HEK293 (cell line): Measurements from ENCODE around the gene EIPR1.

Source experiments
- CTCF ChIA-PET: fragments of 350-600 bp; formaldehyde crosslinking; extraction: SDS; loops from one replicate; lab custom pipeline; 2021; ENCODE audit warnings: antibody characterized with exemption; lab: Yijun Ruan, JAX
- POLR2A ChIA-PET: fragments of 300-600 bp; formaldehyde crosslinking; extraction: SDS; loops from one replicate; lab custom pipeline; 2020; ENCODE audit warnings: antibody characterized with exemption, inconsistent platforms; lab: Yijun Ruan, JAX
- H3K27ac ChIP-seq: fragments of 200-500 bp; sonication (Bioruptor generic); 2 replicates; pipeline ENCODE4 v1.5.1; 2014; ENCODE audit warnings: low read depth, low read length, control low read depth, inconsistent platforms; ENCODE audit errors: extremely low read depth
- H3K36me3 ChIP-seq, 2 experiments: fragments of 200-500 bp in 1 of 2; sonication (Bioruptor generic) in 1 of 2; 1 replicate in 1 of 2; 2 replicates in 1 of 2; pipeline ENCODE4 v1.5.1; 2014 to 2017; ENCODE audit warnings: inconsistent platforms in 2 of 2, low read length in 2 of 2; ENCODE audit not compliant: control insufficient read depth in 2 of 2, insufficient read depth in 1 of 2
- H3K4me1 ChIP-seq: fragments of 200-500 bp; sonication (Bioruptor generic); 2 replicates; pipeline ENCODE4 v1.5.1; 2014; ENCODE audit warnings: mild to moderate bottlenecking, low read length, inconsistent platforms; ENCODE audit not compliant: control insufficient read depth, insufficient read depth
- H3K4me3 ChIP-seq: 2 replicates; pipeline ENCODE4 v1.5.1; 2011; ENCODE audit warnings: low read depth, mild to moderate bottlenecking, control low read depth, low read length, moderate library complexity
- H3K9me3 ChIP-seq: fragments of 200-500 bp; sonication (Bioruptor generic); 2 replicates; pipeline ENCODE4 v1.5.1; 2014; ENCODE audit warnings: low read depth, low read length, inconsistent platforms; ENCODE audit not compliant: control insufficient read depth, insufficient read depth
- ATF2 ChIP-seq: fragments of 450-650 bp; formaldehyde crosslinking; IDR thresholded peaks from 2 replicates; pipeline ENCODE4 v1.5.1; 2016; ENCODE audit warnings: missing biosample characterization, missing genetic modification characterization, low read depth
- BCL11A ChIP-seq: fragments of 450-650 bp; formaldehyde crosslinking; IDR thresholded peaks from 2 replicates; pipeline ENCODE4 v1.5.1; 2016; ENCODE audit warnings: low read depth, missing biosample characterization, missing genetic modification characterization
- GFI1B ChIP-seq: fragments of 450-650 bp; formaldehyde crosslinking; IDR thresholded peaks from 2 replicates; pipeline ENCODE4 v1.5.1; 2016; ENCODE audit warnings: missing biosample characterization, missing genetic modification characterization
- GLIS1 ChIP-seq: fragments of 450-650 bp; formaldehyde crosslinking; IDR thresholded peaks from 2 replicates; pipeline ENCODE4 v1.5.1; 2016; ENCODE audit warnings: missing biosample characterization, missing genetic modification characterization
- HOXA7 ChIP-seq: sonication (generic); formaldehyde crosslinking; IDR thresholded peaks from 2 replicates; pipeline ENCODE4 v1.8.1; 2022; ENCODE audit warnings: missing genetic modification reagents, borderline replicate concordance
- HOXC10 ChIP-seq: sonication (generic); formaldehyde crosslinking; IDR thresholded peaks from 2 replicates; pipeline ENCODE4 v1.8.1; 2023; ENCODE audit warnings: mild to moderate bottlenecking, missing genetic modification reagents
- KLF10 ChIP-seq: fragments of 450-650 bp; IDR thresholded peaks from 2 replicates; pipeline ENCODE4 v1.5.1; 2018; ENCODE audit warnings: missing biosample characterization, mild to moderate bottlenecking, missing genetic modification characterization
- KLF17 ChIP-seq: fragments of 450-650 bp; formaldehyde crosslinking; IDR thresholded peaks from 2 replicates; pipeline ENCODE4 v1.5.1; 2016; ENCODE audit warnings: missing biosample characterization, missing genetic modification characterization
- ZBTB6 ChIP-seq: fragments of 450-650 bp; formaldehyde crosslinking; IDR thresholded peaks from 2 replicates; pipeline ENCODE4 v1.5.1; 2017; ENCODE audit warnings: missing biosample characterization, missing genetic modification characterization
- ZNF132 ChIP-seq: fragments of 450-650 bp; formaldehyde crosslinking; IDR thresholded peaks from 2 replicates; pipeline ENCODE4 v1.5.1; 2017; ENCODE audit warnings: missing biosample characterization, missing genetic modification characterization, borderline replicate concordance
- ZNF146 ChIP-seq: fragments of 450-650 bp; formaldehyde crosslinking; IDR thresholded peaks from 2 replicates; pipeline ENCODE4 v1.5.1; 2016; ENCODE audit warnings: missing biosample characterization, missing genetic modification characterization
- ZNF16 ChIP-seq: fragments of 450-650 bp; formaldehyde crosslinking; IDR thresholded peaks from 2 replicates; pipeline ENCODE4 v1.5.1; 2016; ENCODE audit warnings: low read depth, missing biosample characterization, missing genetic modification characterization
- ZNF18 ChIP-seq: fragments of 450-650 bp; formaldehyde crosslinking; IDR thresholded peaks from 2 replicates; pipeline ENCODE4 v1.5.1; 2016; ENCODE audit warnings: missing biosample characterization, missing genetic modification characterization
- ZNF202 ChIP-seq: fragments of 450-650 bp; formaldehyde crosslinking; IDR thresholded peaks from 2 replicates; pipeline ENCODE4 v1.5.1; 2016; ENCODE audit warnings: missing biosample characterization, missing genetic modification characterization, borderline replicate concordance
- ZNF248 ChIP-seq: fragments of 450-650 bp; formaldehyde crosslinking; IDR thresholded peaks from 2 replicates; pipeline ENCODE4 v1.5.1; 2017; ENCODE audit warnings: missing biosample characterization, missing genetic modification characterization
- ZNF302 ChIP-seq: fragments of 450-650 bp; formaldehyde crosslinking; IDR thresholded peaks from 2 replicates; pipeline ENCODE4 v1.5.1; 2016; ENCODE audit warnings: missing biosample characterization, missing genetic modification characterization, low read depth
- ZNF354C ChIP-seq: fragments of 450-650 bp; formaldehyde crosslinking; IDR thresholded peaks from 2 replicates; pipeline ENCODE4 v1.5.1; 2016; ENCODE audit warnings: missing biosample characterization, missing genetic modification characterization, low read depth, borderline replicate concordance
- ZNF423 ChIP-seq: fragments of 450-650 bp; formaldehyde crosslinking; IDR thresholded peaks from 2 replicates; pipeline ENCODE4 v1.5.1; 2016; ENCODE audit warnings: missing biosample characterization, missing genetic modification characterization
- ZNF513 ChIP-seq: fragments of 450-650 bp; IDR thresholded peaks from 2 replicates; pipeline ENCODE4 v1.5.1; 2018; ENCODE audit warnings: missing biosample characterization, missing genetic modification characterization
- ZNF521 ChIP-seq: fragments of 450-650 bp; formaldehyde crosslinking; IDR thresholded peaks from 2 replicates; pipeline ENCODE4 v1.5.1; 2017; ENCODE audit warnings: missing biosample characterization, mild to moderate bottlenecking, missing genetic modification characterization
- ZNF549 ChIP-seq: fragments of 450-650 bp; IDR thresholded peaks from 2 replicates; pipeline ENCODE4 v1.5.1; 2018; ENCODE audit warnings: missing biosample characterization, missing genetic modification characterization, mild to moderate bottlenecking, inconsistent platforms, moderate library complexity
- ZNF560 ChIP-seq: fragments of 450-650 bp; formaldehyde crosslinking; IDR thresholded peaks from 2 replicates; pipeline ENCODE4 v1.5.1; 2017; ENCODE audit warnings: missing biosample characterization, missing genetic modification characterization, borderline replicate concordance

The EIPR1 gene

GRCh38 chr2:3345621-3346020 lies 32.0 kb downstream of the EIPR1 start:
- TF ChIP-seq ZNF132 (tag by site-specific recombination) (no peak), ZNF354C (tag by site-specific recombination) (no peak), ZBTB6 (tag by site-specific recombination) (no peak), ZNF16 (tag by site-specific recombination) (no peak), ZNF549 (tag by site-specific recombination) (no peak), BCL11A (tag by site-specific recombination) (no peak), ZNF521 (tag by site-specific recombination) (no peak), KLF10 (no peak), ZNF560 (tag by site-specific recombination) (no peak), ZNF513 (tag by site-specific recombination) (no peak), GLIS1 (tag by site-specific recombination) (no peak)
- no peak overlapping the region for H3K27ac ChIP-seq
- H3K4me3 ChIP-seq, result no peak overlapping the region
- ChIA-PET POLR2A (no interaction called here), CTCF (no interaction called here)
- H3K4me1 ChIP-seq, result no peaks in the 10 kb centered on the region
- no peaks in the 10 kb centered on the region for H3K9me3 ChIP-seq
- H3K36me3 ChIP-seq, result peaks cover 0 to 18% of the 10 kb centered on the region in 2 experiments; a peak in 2 of 3 replicates

- CTCF ChIA-PET, result no interaction called here
- H3K27ac ChIP-seq, result no peak overlapping the region
- H3K4me1 ChIP-seq, result no peaks in the 10 kb centered on the region
- no peaks in the 10 kb centered on the region for H3K9me3 ChIP-seq
- H3K36me3 ChIP-seq, result peaks cover 0 to 18% of the 10 kb centered on the region in 2 experiments; a peak in 2 of 3 replicates
- TF ChIP-seq ZNF18 (tag by site-specific recombination) (no peak), ZNF146 (tag by site-specific recombination) (no peak), ZNF302 (tag by site-specific recombination) (no peak), KLF17 (no peak), GFI1B (tag by site-specific recombination) (no peak), HOXA7 (CRISPR knock-in tag) (no peak), ATF2 (tag by site-specific recombination) (no peak), ZNF423 (no peak), ZNF248 (tag by site-specific recombination) (no peak), ZNF202 (tag by site-specific recombination) (no peak), HOXC10 (CRISPR knock-in tag) (no peak)
- POLR2A ChIA-PET, result no interaction called here
- no peak overlapping the region for H3K4me3 ChIP-seq
Measured at GRCh38 chr2:3344897-3345296, 32.7 kb downstream of the EIPR1 start.
